GM18861 (cell line): Measurements from ENCODE around the gene SRPRB.
"Not testable (repeated sequence)": the region's sequence is repeated elsewhere in the genome, so short reads cannot be mapped to it uniquely, and the experiment has no call there.

Experiments used
- ATAC-seq: cut with Tn5 transposase; IDR thresholded peaks from one replicate; pipeline ENCODE4 v1.9.1; 2021; ENCODE audit not compliant: unreplicated experiment

Gene SRPRB

GRCh38 chr3:133777807-133778568 is 27.6 kb upstream of the SRPRB start:
- ATAC-seq, result no peak

GRCh38 chr3:133779626-133780203 is 25.9 kb upstream of the SRPRB start:
- no peak for ATAC-seq

GRCh38 chr3:133780756-133781155 is 24.9 kb upstream of the SRPRB start:
- ATAC-seq, result not testable (repeated sequence)

DNA sequence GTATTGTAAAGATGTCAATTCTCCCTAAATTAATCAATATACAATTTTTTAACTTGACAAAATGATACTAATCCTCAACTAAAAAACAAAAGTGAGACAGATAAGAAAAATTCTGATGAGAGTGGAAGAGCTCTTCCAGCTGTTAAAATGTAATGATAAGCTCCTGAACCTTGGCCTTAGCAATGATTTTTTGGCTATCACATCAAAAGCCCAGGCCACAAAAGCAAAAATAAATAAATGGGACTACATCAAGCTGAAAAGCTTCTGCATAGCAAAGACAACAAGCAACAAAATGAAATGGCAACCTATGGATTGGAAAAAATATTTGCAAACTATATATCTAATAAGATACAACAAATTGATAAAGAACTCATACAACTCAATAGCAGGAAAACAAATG is 24.0 kb upstream of the SRPRB start:
- ATAC-seq, result no peak

DNA sequence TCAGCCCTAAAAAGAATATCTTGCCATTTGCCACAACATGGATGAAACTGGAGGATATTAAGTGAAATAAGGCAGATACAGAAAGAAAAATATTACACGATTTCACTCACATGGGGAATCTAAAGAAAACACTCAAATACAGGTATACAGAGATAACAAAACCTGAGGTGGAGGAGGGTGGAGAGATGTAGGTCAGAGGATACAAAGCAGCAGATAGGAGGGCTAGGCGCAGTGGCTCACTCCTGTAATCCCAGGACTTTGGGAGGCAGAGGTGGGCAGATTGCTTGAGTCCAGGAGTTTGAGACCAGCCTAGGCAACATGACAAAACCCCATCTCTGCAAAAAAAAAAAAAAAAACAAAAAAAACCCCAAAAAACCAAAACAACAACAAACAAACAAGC is 23.2 kb upstream of the SRPRB start:
- no peak for ATAC-seq

GRCh38 chr3:133783762-133784161 is 21.9 kb upstream of the SRPRB start:
- no peak for ATAC-seq

GRCh38 chr3:133788024-133788423 is 17.6 kb upstream of the SRPRB start:
- ATAC-seq, result no peak

GRCh38 chr3:133792171-133792763 is 13.3 kb upstream of the SRPRB start:
- ATAC-seq, result no peak

DNA sequence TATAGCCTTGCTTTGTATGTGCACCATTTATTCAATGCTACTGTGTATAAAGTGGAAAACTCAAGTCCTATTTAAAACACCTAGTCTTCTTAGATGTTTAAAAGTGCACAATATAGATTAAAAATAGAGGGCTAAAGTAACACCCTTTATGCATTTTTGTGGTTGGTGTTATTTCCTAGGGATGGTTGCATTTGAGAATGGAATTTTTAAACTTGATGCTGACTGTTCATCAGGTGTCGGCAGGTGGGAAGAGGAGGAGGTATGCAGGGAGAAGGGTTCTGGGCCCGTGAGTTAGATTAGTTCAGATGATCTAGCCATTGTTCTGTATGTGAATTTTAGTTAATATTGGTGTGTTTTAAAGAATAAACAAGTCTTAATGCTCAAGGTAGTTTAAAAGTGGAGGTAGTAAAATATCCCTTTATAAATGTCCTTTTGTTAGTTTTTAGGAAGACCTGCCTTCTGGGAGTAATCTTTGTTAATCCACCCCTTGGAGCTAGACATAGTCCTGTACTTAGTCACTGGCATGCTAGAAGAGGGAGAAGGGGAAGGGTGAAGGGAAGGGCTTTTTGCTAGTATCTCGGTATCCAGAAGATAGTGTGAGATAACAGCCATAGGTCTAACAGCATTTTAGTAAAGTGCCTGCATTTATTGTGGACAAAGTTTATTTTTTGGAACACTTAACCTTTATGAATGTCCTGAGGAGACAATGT is 8.1 kb upstream of the SRPRB start:
- ATAC-seq, result no peak

DNA sequence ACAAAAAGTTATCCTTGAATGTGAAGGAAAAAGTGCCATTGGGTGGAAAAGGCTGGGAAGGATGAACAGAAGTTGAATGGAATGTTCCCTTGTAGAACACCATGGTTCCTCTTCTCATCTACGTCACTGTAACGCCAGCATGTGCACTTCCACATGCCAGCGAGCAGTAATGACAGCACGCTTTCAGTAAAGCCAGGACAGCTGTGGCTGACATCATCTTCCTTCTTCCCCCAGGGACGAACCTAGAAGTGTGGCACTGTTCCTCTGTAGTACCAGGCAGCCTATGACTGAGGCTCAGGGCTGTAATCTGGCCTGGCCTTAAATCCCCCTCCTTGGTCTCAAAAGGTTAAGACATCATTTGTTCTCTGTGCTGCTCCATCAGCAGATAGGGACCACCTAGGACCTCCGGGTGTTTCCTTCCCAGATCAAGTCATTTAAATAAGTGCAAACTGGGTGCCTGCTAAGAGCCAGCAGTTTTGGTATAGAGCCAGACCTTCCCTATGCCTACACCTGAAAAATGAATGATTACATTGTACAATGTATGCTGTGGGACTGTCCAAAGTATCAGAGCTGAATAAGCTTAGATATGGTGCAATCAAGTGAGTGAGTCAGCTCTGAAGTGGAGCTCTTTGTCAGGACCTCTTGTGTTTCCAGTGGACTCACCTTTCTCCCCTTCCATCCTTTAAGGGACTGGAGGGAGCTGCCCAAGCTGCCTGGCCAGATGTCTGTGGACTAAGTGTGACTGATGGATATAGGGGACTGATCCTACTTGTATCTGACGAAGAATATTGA is 5.6 kb upstream of the SRPRB start:
- ATAC-seq, result no peak

DNA sequence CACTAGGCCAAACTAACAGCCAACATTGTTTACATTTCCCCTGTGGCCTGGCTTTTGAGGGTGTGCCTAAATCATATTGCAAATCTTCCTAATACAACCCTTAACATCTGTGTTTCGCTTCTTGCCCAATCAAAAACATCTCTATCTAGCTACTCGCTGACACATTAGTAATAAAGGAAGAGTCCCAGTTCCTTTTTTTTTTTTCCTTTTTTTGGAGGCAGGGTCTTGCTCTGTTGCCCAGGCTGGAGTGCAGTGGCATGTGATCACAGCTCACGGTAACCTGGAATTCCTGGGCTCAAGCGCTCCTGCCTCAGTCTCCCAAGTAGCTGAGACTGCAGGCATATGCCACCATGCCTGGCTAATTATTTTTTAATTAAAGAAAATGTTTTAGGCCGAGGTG is 2.1 kb upstream of the SRPRB start:
- ATAC-seq, result no peak

DNA sequence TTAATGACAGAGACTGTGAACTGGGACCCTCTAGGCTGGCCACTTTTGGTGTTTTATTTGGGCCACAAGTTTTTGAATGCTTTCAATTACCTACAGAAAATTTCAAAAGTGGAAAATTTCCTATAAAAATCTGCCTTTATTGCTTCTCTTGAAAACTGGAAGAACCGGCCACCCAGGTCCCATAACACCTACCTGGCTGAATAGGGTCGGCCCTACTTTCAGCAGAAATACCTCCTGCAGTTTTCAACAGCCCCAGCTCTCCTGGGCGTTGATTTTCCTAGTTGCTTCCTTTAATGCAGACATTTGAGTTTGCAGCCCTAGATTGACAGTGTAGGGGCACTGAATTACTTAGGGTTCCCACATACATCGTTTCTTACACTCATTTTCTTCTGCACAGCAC is 719 bp upstream of the SRPRB start:
- ATAC-seq, result no peak

- no peak for ATAC-seq
These were observed 272 bp upstream of the SRPRB start for GRCh38 chr3:133805384-133805701.

DNA sequence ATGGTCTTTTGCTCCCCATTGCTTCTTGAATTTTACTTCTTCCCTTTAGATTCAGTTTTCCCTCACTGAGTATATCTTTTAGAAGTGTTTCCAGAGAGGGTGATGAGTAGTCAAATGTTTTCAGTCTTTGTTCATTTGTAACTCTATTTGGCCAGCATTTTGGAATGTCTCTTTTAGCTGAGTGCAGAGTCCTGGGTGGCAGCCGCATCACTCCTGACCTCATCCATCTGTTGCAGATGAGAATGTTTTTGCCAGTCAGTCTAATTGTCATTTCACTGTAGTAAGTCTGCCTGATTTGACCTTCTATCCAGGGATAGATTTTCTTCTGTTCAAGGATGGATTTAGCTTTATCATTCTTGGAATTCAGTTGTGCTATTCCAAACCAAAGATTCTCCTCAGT is 7.3 kb downstream of the SRPRB start:
- no peak for ATAC-seq

GRCh38 chr3:133815386-133815785 is 9.8 kb downstream of the SRPRB start:
- no peak for ATAC-seq

DNA sequence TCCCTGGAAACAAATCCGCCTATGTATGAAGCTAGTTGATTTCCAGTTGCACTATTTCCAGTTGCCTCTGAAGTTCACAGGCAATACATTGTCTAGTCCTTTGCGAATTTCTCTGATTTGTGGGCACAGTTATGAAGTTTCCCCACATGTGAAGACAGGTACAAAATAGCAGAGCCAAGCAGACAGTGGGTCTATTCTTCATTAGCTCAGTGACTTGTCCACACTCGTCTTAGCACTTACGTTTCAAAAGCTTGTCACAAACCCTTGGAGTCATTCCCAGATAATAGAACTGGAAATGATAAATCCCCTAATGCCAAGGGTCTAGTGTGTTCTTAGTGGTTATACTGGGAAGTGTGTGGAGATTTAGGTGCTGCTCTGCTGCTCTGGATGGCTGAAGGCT is 14.5 kb downstream of the SRPRB start:
- no peak for ATAC-seq

DNA sequence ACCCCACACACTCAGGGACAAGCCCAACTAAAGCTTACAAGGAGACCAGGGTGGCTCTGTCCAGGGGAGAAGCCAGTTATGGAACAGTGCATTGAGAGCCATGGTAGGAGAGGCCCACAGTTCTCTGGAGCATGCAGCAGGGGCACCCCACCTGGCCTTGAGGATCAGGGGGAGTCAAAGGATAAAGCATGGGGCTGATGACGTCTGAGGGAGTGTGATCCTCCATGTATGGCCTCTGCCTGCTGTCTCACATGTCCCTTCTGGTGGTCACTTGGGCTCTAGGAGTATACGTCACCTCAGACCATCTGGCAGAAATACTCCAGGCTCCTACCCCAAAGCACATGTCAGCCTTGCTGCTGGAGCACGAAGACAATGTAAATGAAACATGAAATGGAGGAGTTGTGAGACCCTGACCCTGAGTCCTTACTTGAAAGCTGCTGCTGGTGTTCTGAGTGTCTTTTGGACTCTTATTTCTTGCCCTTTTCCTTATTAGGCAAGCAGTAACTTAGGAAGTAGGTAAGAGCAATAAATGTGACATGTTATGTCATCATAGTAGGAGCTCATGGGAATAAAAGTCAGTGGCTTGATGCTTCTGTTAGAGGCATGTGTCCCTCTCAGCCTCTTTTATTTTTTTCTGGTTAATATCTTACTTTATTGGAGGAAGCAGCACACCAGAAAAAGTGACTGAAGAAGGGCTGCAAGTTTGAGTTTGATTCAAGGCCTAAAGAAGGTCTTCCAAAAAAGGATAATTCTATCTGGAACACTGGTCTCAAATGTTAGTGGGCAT is 15.5 kb downstream of the SRPRB start:
- no peak for ATAC-seq

- ATAC-seq, result no peak
These were observed 16.4 kb downstream of the SRPRB start for GRCh38 chr3:133821767-133822638.

GRCh38 chr3:133824961-133825485 is 19.4 kb downstream of the SRPRB start:
- ATAC-seq, result no peak
